AG08396 (cell line): ENCODE measurements around the gene CDC42SE2.
"Not testable (repeated sequence)": the region's sequence is repeated elsewhere in the genome, so short reads cannot be mapped to it uniquely, and the experiment has no call there.

Source experiments
- DNase-seq: peaks from one replicate; pipeline ENCODE4 v3.0.0; 2012; ENCODE audit warnings: low spot score, mixed read lengths

CDC42SE2 gene

GRCh38 chr5:131250751-131251475, 12.9 kb upstream of the CDC42SE2 start:
- DNase-seq, result no peak

GRCh38 chr5:131252824-131253171, 11.1 kb upstream of the CDC42SE2 start:
- DNase-seq, result no peak

- not testable (repeated sequence) for DNase-seq
These were observed 9.8 kb upstream of the CDC42SE2 start for GRCh38 chr5:131254025-131254424.

GRCh38 chr5:131254741-131255140, 9.1 kb upstream of the CDC42SE2 start:
- no peak for DNase-seq

DNA sequence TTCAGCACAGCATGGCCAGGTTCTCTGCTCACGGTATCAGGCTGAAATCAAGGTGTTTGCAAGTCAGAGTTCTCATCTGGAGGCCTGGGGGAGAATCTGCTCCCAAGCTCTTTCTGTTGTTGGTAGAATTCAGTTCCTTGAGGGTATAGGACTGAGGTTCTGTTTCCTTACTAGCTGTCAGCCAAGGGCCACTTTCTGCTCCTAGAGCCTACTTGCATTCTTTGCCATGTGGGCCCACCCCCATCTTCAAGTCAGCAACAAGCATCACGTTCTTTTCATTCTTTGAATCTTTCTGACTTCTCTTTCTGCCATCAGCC, 7.4 kb upstream of the CDC42SE2 start:
- DNase-seq, result no peak

GRCh38 chr5:131258733-131259132, 5.1 kb upstream of the CDC42SE2 start:
- DNase-seq, result no peak

GRCh38 chr5:131259326-131259725, 4.5 kb upstream of the CDC42SE2 start:
- DNase-seq, result no peak

DNA sequence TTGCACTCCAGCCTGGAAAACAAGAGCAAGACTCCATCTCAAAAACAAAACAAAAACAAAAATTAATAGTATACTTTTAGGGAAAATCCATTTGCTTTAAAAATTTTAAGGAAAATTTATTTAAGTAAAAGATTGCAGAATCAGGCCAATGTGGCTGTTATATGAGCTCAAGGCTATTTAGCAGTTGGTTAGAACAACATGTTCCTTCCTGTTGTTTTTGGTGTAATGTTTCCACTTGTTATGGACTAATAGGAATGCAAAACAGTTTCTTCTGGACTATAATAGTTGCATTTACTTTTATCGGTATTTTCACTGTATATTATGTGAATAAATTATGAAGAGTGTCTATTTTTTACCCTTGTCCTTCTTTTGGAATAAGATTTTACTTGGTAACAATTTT, 3.0 kb upstream of the CDC42SE2 start:
- DNase-seq, result no peak

- no peak for DNase-seq
These were observed 2.4 kb upstream of the CDC42SE2 start for GRCh38 chr5:131261483-131261882.

DNA sequence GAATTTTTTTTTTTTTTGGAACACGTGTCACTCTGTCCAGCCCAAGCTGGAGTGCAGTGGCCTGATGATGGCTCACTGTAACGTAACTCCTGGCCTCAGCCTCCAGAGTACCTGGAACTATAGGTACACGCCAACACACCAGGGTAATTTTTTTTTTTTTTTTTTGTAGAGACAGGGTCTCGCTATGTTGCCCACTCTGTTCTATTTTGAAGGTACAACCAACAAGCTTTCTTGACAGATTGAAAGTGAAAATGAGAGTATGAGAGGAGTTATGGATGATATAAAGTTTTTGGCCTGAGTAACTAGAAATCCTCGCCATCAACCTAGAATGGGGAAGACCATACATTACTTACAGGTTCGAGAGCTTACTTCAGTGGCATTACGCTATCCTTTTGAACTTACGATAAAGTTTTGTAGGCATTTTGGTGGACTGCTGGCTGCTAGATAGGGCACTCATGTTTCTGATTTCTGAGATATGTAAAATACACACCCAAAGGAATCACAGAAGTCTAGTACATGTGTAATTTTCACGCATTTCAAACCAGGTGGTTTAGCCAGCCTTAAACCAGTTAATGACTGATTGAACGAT, 806 bp upstream of the CDC42SE2 start:
- no peak for DNase-seq

DNA sequence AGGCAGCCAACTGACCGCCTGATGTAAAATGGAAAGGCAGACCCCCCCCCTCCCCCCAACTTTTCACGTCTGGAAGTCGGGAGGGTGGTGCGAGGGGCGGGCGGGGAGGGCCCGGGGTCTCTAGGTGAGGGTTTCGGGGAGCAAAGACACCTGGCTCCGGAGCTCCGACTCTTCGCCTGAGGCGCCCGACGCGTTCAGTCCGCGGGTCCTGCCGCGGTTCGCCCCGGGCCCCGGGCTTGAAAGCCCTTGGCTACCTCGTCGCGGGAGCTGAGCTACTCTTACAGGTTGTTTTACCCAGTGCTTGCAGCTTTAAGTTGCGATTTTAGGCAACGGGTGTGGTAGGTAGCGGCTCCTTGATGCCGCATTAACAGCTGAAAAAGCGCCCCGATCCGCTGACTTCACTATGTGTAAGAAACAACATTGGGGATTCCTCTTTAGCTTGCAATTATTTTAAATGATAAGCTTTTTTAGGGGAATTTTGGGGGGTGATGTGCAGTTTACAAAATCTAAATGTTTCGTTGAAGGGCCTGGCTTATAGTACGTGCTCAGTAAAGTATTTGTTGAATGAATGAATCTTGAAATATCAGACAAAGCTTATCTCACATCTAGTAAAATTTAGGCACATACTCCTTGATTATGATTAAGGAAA, 722 bp downstream of the CDC42SE2 start:
- DNase-seq, result peak; percentile 24

- no peak for DNase-seq
These were observed 1.5 kb downstream of the CDC42SE2 start for GRCh38 chr5:131265311-131265803.

DNA sequence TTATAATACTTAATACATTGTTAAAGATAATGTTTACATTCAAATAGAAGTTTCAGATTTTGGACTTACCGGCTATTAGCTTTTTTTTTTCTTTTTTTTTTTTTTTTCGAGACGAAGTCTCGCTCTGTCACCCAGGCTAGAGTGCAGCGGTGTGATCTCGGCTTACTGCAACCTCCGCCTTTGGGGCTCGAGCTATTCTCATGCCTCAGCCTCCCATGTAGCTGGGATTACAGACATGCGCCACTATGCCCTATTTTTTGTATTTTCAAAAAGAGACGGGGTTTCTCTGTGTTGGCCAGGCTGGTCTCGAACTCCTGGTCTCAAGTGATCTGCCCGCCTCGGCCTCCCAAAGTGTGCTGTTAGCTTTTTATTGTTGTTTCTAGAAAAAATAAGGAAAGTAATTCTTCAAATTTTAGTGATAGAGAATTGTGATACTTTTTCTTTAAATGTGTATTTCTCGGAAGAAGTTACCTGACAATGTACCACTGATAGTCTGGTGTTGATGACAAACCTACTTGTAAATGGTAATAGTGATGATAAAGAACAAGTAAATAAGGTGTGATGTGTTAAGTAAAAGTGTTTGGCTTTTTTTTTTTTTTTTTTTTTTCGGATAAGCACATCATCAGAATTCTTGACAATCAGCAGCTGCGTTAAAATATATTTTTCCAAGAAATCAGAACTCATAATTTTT, 2.7 kb downstream of the CDC42SE2 start:
- no peak for DNase-seq

GRCh38 chr5:131268758-131269370, 5.0 kb downstream of the CDC42SE2 start:
- no peak for DNase-seq

DNA sequence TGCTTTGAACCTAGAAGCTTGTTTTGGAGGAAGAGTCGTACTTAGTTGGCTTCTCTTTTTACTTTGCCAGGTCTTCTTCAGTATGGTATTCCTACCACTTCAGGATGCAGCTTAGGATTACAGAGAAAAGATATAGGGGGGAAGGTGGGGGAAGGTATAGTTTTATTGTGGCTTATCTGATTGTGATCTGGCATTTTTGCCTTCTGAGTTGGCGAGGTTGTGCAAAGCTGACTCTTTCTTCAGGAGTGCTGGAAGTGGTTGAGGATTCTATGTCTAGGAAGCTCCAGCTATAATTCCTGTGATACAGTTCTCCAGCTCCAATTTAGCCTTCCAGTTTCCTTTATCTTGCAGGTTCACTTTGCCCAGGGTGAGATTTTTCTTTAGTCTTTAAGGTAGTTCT, 7.0 kb downstream of the CDC42SE2 start:
- DNase-seq, result peak; percentile 18

GRCh38 chr5:131271888-131272287, 8.0 kb downstream of the CDC42SE2 start:
- DNase-seq, result not testable (repeated sequence)

- DNase-seq, result no peak
These were observed 8.5 kb downstream of the CDC42SE2 start for GRCh38 chr5:131272307-131272706.

DNA sequence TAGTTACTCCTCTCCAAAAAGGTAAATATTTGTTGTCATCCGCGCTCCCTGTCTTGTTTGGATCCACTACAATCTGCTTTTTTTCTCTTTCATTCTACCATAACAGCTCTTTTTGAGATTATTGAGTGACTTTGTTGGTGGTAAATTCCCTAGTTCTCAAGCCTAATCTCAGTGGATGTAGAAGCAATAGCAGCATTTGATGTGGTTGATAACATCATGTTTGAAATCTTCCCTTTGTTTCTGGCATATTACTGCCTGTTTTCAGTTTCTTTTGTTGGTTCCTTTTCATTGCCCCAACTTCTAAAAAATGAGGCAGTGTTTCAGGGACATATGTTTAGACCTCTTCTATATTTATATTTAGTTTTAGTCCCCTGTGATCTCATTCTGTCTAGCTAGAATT, 8.9 kb downstream of the CDC42SE2 start:
- DNase-seq, result no peak

DNA sequence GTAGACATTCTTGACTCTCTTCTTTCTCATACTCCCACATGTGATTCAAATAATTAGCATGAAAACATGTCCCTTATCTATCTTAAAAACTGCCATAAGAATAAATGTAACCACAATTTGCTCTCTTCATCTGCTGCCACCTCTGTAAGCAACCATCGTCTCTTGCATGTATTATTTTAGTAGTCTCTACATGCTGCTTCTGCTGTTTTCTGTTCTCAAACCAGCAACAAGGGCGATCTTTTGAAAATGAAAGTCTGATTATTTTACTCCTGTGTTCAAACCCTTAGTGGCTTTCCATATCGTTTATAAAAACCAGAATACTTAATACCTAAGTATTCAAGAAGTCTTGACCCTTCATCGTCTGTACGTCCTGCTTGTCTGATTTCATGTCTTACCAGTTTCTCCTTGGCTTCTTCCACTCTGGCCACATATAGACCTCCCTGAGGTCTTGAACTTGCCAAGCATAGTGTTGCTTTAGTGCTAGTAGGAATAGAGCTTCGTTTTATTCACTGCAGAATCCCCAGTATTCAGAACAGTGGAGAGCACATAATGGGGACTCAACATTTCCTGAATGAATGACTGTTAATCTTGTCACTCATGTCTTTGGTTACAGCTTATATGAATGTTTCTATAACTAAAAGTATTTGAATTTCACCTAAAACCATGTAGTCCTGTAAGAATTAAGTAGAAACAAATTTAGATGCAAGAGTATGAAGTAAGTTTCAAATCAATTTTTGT, 10.6 kb downstream of the CDC42SE2 start:
- DNase-seq, result no peak

DNA sequence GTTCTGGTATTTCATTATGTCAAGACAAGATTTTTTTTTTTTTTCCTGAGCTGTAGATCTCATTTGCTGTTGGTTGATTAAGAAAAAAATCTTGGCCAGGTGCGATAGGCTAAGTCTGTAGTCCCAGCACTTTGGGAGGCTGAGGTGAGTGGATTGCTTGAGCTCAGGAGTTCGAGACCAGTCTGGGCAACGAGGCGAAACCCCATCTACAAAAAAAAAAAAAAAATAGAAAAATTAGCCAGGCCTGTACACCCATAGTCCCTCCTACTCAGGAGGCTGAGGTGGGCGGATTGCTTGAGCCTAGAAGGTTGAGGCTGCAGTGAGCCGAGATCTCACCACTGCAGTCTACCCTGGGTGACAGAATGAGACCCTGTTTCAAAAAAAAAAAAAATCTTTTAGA, 12.2 kb downstream of the CDC42SE2 start:
- DNase-seq, result no peak

- no peak for DNase-seq
These were observed 13.6 kb downstream of the CDC42SE2 start for GRCh38 chr5:131277447-131277846.
